ENCODE measurements around the gene SLC29A4. TPM values are rescaled to one million over a fixed set of nuclear protein-coding genes. Genes with fewer than 3 reads are reported as not detected.

SLC29A4 gene
- polyA plus RNA-seq, 1 donor (not counting 4 experiments of a cell fraction or from before 2014, with no cell fraction given): 0.43 TPM

- dilution Hi-C loops (cut with MboI; ENCODE audit: extremely low pct_ligation_motif_present, low sequenced_read_pairs): no loop called here
- H3K9ac ChIP-seq (ENCODE audit: control insufficient read depth, extremely low read depth, insufficient read depth, low read length): no peak overlapping the region
- peaks cover 31 to 42% of the 10 kb centered on the region in 2 experiments for H3K36me3 ChIP-seq (ENCODE audit: control insufficient read depth in 2 of 2, extremely low read depth in 1 of 2, insufficient read depth in 2 of 2, low read length in 2 of 2)
- H3K9me1 ChIP-seq (ENCODE audit: control insufficient read depth, extremely low read depth, insufficient read depth, low read length): peaks cover 4% of the 10 kb centered on the region
- no peak for DNase-seq (ENCODE audit: low read depth, low spot score)
- no peaks in the 10 kb centered on the region for H3K27me3 ChIP-seq (ENCODE audit: control insufficient read depth, extremely low read depth, insufficient read depth, low read length)
- H3K4me3 ChIP-seq (ENCODE audit: control insufficient read depth in 2 of 3, extremely low read depth in 1 of 3, insufficient read depth in 2 of 3, low read depth in 1 of 3, low read length in 3 of 3): no peak overlapping the region
- no peak for TF ChIP-seq EZH2 (IDR thresholded peaks at IDR 0.05; ENCODE audit: low read length)
- H3K4me1 ChIP-seq (ENCODE audit: control insufficient read depth, extremely low read depth, insufficient read depth, low read length): peaks cover 11% of the 10 kb centered on the region
- no peaks in the 10 kb centered on the region for H3K9me3 ChIP-seq (ENCODE audit: control insufficient read depth, low read depth, low read length)
- H3K27ac ChIP-seq (ENCODE audit: control insufficient read depth, insufficient read depth, low read length): no peak overlapping the region
- H4K20me1 ChIP-seq (ENCODE audit: control insufficient read depth, extremely low read depth, insufficient read depth, low read length): peaks cover 33% of the 10 kb centered on the region
- FAIRE-seq: no peak
- no peak overlapping the region for H2AFZ ChIP-seq (ENCODE audit: control insufficient read depth, low read length)
- no peak overlapping the region for H3K4me2 ChIP-seq (ENCODE audit: control insufficient read depth, extremely low read depth, insufficient read depth, low read depth, low read length)
- peaks cover 69% of the 10 kb centered on the region for H3K79me2 ChIP-seq (ENCODE audit: control insufficient read depth, insufficient read depth, low read length)
Measured at GRCh38 chr7:5352440-5353010, 69.8 kb downstream of the SLC29A4 start.

GRCh38 chr7:5354460-5355232 lies 71.9 kb downstream of the SLC29A4 start:
- Histone ChIP-seq H2AFZ (ENCODE audit: control insufficient read depth, low read length) (no peak overlapping the region), H4K20me1 (ENCODE audit: control insufficient read depth, extremely low read depth, insufficient read depth, low read length) (peaks cover 33% of the 10 kb centered on the region), H3K9me3 (ENCODE audit: control insufficient read depth, low read depth, low read length) (no peaks in the 10 kb centered on the region), H3K4me1 (ENCODE audit: control insufficient read depth, extremely low read depth, insufficient read depth, low read length) (peaks cover 11% of the 10 kb centered on the region), H3K27me3 (ENCODE audit: control insufficient read depth, extremely low read depth, insufficient read depth, low read length) (no peaks in the 10 kb centered on the region), H3K4me2 (ENCODE audit: control insufficient read depth, extremely low read depth, insufficient read depth, low read depth, low read length) (no peak overlapping the region), H3K9me1 (ENCODE audit: control insufficient read depth, extremely low read depth, insufficient read depth, low read length) (peaks cover 4% of the 10 kb centered on the region), H3K36me3 (ENCODE audit: control insufficient read depth in 2 of 2, extremely low read depth in 1 of 2, insufficient read depth in 2 of 2, low read length in 2 of 2) (peaks cover 48 to 49% of the 10 kb centered on the region in 2 experiments), H3K27ac (ENCODE audit: control insufficient read depth, insufficient read depth, low read length) (peak overlapping the region; percentile 44), H3K9ac (ENCODE audit: control insufficient read depth, extremely low read depth, insufficient read depth, low read length) (no peak overlapping the region), H3K4me3 (ENCODE audit: control insufficient read depth in 2 of 3, extremely low read depth in 1 of 3, insufficient read depth in 2 of 3, low read depth in 1 of 3, low read length in 3 of 3) (no peak overlapping the region), H3K79me2 (ENCODE audit: control insufficient read depth, insufficient read depth, low read length) (peaks cover 73% of the 10 kb centered on the region)
- TF ChIP-seq CTCF (optimal IDR thresholded peaks at IDR 0.05 in 1 of 3, IDR thresholded peaks at IDR 0.05 in 1 of 3, conservative IDR thresholded peaks at IDR 0.05 in 1 of 3; ENCODE audit: extremely low read depth in 1 of 3, insufficient read depth in 2 of 3, low read length in 3 of 3): no peak
- TF ChIP-seq EZH2 (IDR thresholded peaks at IDR 0.05; ENCODE audit: low read length): no peak
- DNase-seq (ENCODE audit: low read depth, low spot score) (peak; percentile 9), FAIRE-seq (no peak)
- dilution Hi-C loops (cut with MboI; ENCODE audit: extremely low pct_ligation_motif_present, low sequenced_read_pairs): no loop called here

Other genes with a start within 250 kb of the SLC29A4 start
- gene RBAK, start 237.1 kb upstream of the SLC29A4 start, polyA plus RNA-seq: 2.9 to 6.7 TPM (median 4.2 TPM) in 3 replicates
- 48.0 to 63.4 TPM (median 53.7 TPM) in 3 replicates for gene WIPI2, start 92.7 kb upstream of the SLC29A4 start, polyA plus RNA-seq
- gene TNRC18, start 140.9 kb downstream of the SLC29A4 start, polyA plus RNA-seq: 9.3 to 25.7 TPM (median 13.2 TPM) in 3 replicates
- gene FBXL18, start 230.9 kb downstream of the SLC29A4 start, polyA plus RNA-seq: 3.4 to 8.8 TPM (median 3.6 TPM) in 3 replicates
- 1,228 to 8,235 TPM (median 2,524 TPM) in 3 replicates for gene ACTB, start 247.7 kb downstream of the SLC29A4 start, polyA plus RNA-seq

Measured in keratinocyte (primary cell).